AG09319 (cell line): Measurements from ENCODE around the gene OR5D18.
"Not testable (repeated sequence)": the region's sequence is repeated elsewhere in the genome, so short reads cannot be mapped to it uniquely, and the experiment has no call there.

Source experiments
- DNase-seq: peaks from one replicate; pipeline ENCODE4 v3.0.0-alpha.2; 2010; ENCODE audit warnings: low read depth; ENCODE audit errors: extremely low read depth
- TF ChIP-seq, protein P1 (sequence below): IDR thresholded peaks from 2 replicates; pipeline ENCODE4 v1.5.1; 2011; ENCODE audit warnings: low read depth, mild to moderate bottlenecking, inconsistent platforms, low read length, moderate library complexity

The OR5D18 gene

DNA sequence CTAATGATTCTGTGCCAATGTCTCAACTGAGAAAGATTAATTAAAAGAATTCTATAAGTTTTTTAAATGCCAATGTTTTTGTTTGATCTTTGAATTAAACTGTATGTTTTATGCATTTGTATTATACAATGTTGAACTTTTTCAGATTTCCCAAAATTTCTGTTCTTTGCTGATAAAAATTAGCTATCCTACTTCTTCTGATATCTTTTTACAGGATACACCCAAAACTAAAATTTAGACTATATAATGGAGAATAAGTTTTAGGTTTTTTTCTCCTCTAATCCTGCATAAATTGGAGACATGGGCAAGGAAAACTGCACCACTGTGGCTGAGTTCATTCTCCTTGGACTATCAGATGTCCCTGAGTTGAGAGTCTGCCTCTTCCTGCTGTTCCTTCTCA lies 7.5 kb downstream of the OR5D18 start, which contains the start of gene OR5L2:
Gene OR5L2, plus strand, starts transcription at position 301 of the 400 bp plus-strand sequence. Its CDS starts 0 bp downstream, at position 301.
- no peak for DNase-seq
- TF ChIP-seq, protein P1, sequence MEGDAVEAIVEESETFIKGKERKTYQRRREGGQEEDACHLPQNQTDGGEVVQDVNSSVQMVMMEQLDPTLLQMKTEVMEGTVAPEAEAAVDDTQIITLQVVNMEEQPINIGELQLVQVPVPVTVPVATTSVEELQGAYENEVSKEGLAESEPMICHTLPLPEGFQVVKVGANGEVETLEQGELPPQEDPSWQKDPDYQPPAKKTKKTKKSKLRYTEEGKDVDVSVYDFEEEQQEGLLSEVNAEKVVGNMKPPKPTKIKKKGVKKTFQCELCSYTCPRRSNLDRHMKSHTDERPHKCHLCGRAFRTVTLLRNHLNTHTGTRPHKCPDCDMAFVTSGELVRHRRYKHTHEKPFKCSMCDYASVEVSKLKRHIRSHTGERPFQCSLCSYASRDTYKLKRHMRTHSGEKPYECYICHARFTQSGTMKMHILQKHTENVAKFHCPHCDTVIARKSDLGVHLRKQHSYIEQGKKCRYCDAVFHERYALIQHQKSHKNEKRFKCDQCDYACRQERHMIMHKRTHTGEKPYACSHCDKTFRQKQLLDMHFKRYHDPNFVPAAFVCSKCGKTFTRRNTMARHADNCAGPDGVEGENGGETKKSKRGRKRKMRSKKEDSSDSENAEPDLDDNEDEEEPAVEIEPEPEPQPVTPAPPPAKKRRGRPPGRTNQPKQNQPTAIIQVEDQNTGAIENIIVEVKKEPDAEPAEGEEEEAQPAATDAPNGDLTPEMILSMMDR = no peak

DNA sequence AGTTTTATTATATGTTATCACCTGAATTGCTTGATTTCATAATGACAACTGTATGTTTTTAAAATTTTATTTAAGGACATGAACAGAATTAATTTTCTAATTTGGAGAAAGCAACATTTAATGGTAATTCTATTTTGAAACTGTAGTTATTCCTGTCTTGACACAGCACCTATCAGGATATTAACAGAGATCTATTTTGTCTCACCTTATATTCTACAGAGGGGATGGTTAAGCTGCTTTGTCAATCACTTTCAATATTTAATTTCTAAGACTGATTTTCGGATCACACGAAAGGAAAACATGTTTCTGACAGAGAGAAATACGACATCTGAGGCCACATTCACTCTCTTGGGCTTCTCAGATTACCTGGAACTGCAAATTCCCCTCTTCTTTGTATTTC lies 19.0 kb downstream of the OR5D18 start, which contains the start of gene OR5D16:
Gene OR5D16, plus strand, starts transcription at position 301 of the 400 bp plus-strand sequence. Its CDS starts 0 bp downstream, at position 301.
- TF ChIP-seq, protein P1 = no peak
- DNase-seq = no peak

DNA sequence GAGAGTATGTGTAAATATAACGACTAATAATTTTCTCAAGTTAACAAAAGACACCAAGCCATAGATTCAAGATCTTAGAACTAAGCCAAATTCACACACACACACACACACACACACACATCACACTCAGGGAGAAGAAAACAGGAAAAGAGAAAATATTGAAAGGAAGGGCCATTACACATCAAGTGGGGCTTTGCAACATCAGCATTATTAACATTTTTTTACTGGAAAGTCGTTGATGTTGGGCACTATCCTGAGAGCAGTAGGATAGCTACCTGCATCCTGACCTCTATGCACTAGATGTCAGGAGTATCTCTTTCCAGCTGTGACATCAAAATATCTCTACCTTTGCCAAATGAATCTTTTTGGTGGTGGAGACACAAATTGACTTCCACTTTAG lies 28.0 kb downstream of the OR5D18 start:
- TF ChIP-seq, protein P1 = no peak

DNA sequence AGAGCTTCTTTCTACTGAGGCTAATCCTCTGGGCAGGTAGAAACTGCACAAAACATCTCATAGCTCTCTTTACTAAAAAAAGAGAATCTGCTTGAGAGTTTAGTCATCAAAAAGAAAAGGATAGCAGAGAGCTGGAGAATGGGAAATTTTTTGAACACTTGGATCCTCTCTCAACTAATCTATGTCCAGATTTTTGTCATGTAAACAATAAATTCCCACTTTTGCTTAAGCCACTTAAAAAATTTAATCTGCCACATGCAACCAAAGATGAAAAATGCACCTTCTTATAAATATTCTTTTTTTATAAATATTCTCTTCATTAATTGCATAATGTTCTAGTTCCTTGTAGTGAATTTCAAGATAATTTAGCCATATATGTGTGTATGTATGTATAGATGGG lies 29.6 kb downstream of the OR5D18 start:
- DNase-seq = no peak
- TF ChIP-seq, protein P1 = no peak

More for the DNA sequence above, 28.0 kb downstream of the OR5D18 start:
- no peak for DNase-seq

DNA sequence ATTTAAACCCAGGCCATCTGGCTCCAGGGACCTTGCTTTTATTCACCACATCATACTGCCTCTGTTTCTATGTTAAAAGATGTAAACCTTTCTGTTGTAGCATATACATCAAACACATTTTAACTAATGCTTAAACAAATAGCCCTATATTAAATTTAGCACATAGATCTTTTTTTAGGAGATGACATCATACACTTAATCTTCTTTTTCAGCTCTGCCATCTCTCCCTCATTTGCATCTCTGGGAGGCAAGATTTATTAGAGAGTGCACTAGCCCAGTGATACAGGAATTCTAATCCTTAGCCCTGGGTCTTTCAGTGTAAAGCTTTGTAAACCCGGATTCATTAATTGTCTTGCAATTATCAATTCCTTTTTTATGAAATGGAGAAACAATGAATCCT lies 32.7 kb downstream of the OR5D18 start:
- TF ChIP-seq, protein P1 = no peak
- DNase-seq = no peak

DNA sequence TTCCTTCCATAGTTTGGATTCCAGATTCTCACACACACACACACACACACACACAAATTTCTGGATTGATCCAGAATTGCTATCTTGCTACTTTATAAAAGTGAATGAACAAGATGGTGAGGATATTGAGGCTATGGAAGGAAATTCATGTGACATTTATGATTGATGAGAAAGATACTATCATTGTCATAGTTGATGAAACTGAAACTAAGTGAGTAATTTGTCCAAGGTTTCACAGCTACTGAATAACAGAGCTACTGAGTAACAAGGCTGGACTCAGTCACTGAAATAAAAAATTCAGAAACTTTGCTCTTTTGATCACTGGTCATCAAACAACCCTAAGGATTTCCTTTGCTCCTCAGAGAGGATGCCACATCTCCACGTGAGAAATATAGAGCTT lies 35.3 kb downstream of the OR5D18 start:
- DNase-seq = no peak
- TF ChIP-seq, protein P1 = no peak

DNA sequence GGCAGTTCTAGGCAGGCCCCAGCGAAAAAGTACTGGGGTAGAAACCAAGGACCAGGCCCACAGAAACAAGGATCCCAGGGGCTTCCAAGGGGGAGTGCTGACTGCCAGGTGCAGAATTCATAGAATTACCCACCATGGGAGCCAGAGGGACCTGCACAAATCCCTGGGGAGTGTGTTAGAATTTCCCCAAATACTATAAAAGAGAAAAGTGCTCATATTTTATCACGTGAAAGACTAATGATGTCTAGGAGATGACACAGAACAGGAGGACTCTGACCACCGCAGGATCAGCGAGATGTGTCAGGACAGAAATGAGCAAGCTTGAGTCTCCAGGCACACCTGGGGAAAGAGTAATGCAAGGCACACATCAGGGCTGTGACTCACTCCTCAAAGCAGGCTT lies 47.9 kb downstream of the OR5D18 start:
- not testable (repeated sequence) for DNase-seq
